ENCODE data around the gene LIN28A.

LIN28A gene

GRCh38 chr1:26438041-26438440, 27.4 kb downstream of the LIN28A start:
- H3K4me1 ChIP-seq (ENCODE audit: control insufficient read depth, insufficient read depth, low read length): peaks cover 1% of the 10 kb centered on the region; the same call in 1 of the 2 replicates
- POLR2A ChIA-PET: interaction anchor here (0.6 to 0.8 kb wide), 2 partner anchors 28 to 32 kb away, joined by 3 read pairs; no protein-coding TSS in a partner anchor
- H3K27ac ChIP-seq (ENCODE audit: extremely low read depth, low read depth, low read length): no peak overlapping the region
- no peak overlapping the region for H3K4me3 ChIP-seq (ENCODE audit: low read depth, low read length)
- no peaks in the 10 kb centered on the region for H3K9me3 ChIP-seq (ENCODE audit: control insufficient read depth, insufficient read depth, low read depth, low read length)
- CTCF ChIA-PET: interaction anchor here (1.1 to 2.9 kb wide), 2 partner anchors 21 to 100 kb away, joined by 4 to 17 read pairs; no protein-coding TSS in a partner anchor
- H3K36me3 ChIP-seq (ENCODE audit: control insufficient read depth in 2 of 2, insufficient read depth in 1 of 2, low read length in 2 of 2): peaks cover 40 to 84% of the 10 kb centered on the region in 2 experiments
- TF ChIP-seq KLF17 (tag by site-specific recombination; IDR thresholded peaks at IDR 0.05): no peak
- TF ChIP-seq ZNF701 (tag by site-specific recombination; IDR thresholded peaks at IDR 0.05): no peak
- no peak for TF ChIP-seq ZNF473 (tag by site-specific recombination; IDR thresholded peaks at IDR 0.05)
- no peak for TF ChIP-seq ZNF121 (tag by site-specific recombination; IDR thresholded peaks at IDR 0.05)
- no peak for TF ChIP-seq ZNF692 (tag by site-specific recombination; IDR thresholded peaks at IDR 0.05)
- no peak for TF ChIP-seq ZNF513 (tag by site-specific recombination; IDR thresholded peaks at IDR 0.05)
- TF ChIP-seq ZNF404 (tag by site-specific recombination; IDR thresholded peaks at IDR 0.05): no peak
- no peak for TF ChIP-seq ZNF354C (tag by site-specific recombination; IDR thresholded peaks at IDR 0.05; ENCODE audit: borderline replicate concordance, low read depth)
- no peak for TF ChIP-seq YY2 (tag by site-specific recombination; IDR thresholded peaks at IDR 0.05)
- TF ChIP-seq PATZ1 (tag by site-specific recombination; IDR thresholded peaks at IDR 0.05): no peak
- TF ChIP-seq ZNF433 (tag by site-specific recombination; IDR thresholded peaks at IDR 0.05; ENCODE audit: low read depth): no peak
- TF ChIP-seq ZNF239 (tag by site-specific recombination; IDR thresholded peaks at IDR 0.05): no peak
- no peak for TF ChIP-seq SCRT2 (tag by site-specific recombination; IDR thresholded peaks at IDR 0.05)
- TF ChIP-seq OSR2 (tag by site-specific recombination; IDR thresholded peaks at IDR 0.05): no peak
- no peak for TF ChIP-seq ZNF548 (tag by site-specific recombination; IDR thresholded peaks at IDR 0.05)
- TF ChIP-seq ZNF530 (tag by site-specific recombination; IDR thresholded peaks at IDR 0.05; ENCODE audit: low read depth): no peak
- no peak for TF ChIP-seq ZBTB26 (tag by site-specific recombination; optimal IDR thresholded peaks at IDR 0.05)
- TF ChIP-seq GLI4 (tag by site-specific recombination; IDR thresholded peaks at IDR 0.05): no peak
- TF ChIP-seq ZNF394 (tag by site-specific recombination; IDR thresholded peaks at IDR 0.05; ENCODE audit: borderline replicate concordance): no peak
- TF ChIP-seq IKZF3 (tag by site-specific recombination; IDR thresholded peaks at IDR 0.05): no peak

All from HEK293 (cell line).